Activated CD8-positive, alpha-beta T cell treated with anti-CD3 and anti-CD28 coated beads for 36 hours (primary cell): Measurements from ENCODE around the gene NEURL4. TPM values are rescaled to one million over a fixed set of nuclear protein-coding genes. Genes with fewer than 3 reads are reported as not detected.

Experiments
- ATAC-seq: fragments of 200-7000 bp; cut with Tn5 transposase; one replicate; pipeline ENCODE4 v1.10.0; 2021; ENCODE audit warnings: mild to moderate bottlenecking, moderate library complexity
- CTCF ChIA-PET: fragments of 350-600 bp; sonication (Branson Sonifier 250); formaldehyde crosslinking; loops from one replicate; lab custom pipeline; 2021; ENCODE audit warnings: antibody characterized with exemption; lab: Charles Lee
- POLR2A ChIA-PET: fragments of 350-600 bp; sonication (Branson Sonifier 250); formaldehyde crosslinking; loops from one replicate; lab custom pipeline; 2021; ENCODE audit warnings: antibody characterized with exemption; lab: Charles Lee
- DNase-seq: peaks from one replicate; pipeline ENCODE4 v3.0.0-alpha.2; 2020
- H3K27ac Mint-ChIP-seq: one replicate; pipeline ENCODE4 v1.8.0; 2021; ENCODE audit warnings: mild to moderate bottlenecking, mixed read lengths
- H3K27me3 Mint-ChIP-seq: one replicate; pipeline ENCODE4 v1.8.0; 2021; ENCODE audit warnings: mixed read lengths
- H3K36me3 Mint-ChIP-seq: one replicate; pipeline ENCODE4 v1.8.0; 2021; ENCODE audit warnings: low read depth, mixed read lengths
- H3K4me1 Mint-ChIP-seq: one replicate; pipeline ENCODE4 v1.8.0; 2021; ENCODE audit warnings: low read depth, mixed read lengths
- H3K4me3 Mint-ChIP-seq: one replicate; pipeline ENCODE4 v1.8.0; 2021; ENCODE audit warnings: mild to moderate bottlenecking, moderate library complexity, mixed read lengths
- H3K9me3 Mint-ChIP-seq: one replicate; pipeline ENCODE4 v1.8.0; 2021; ENCODE audit warnings: mixed read lengths
- CTCF ChIP-seq: fragments of 200-600 bp; IDR thresholded peaks from one replicate; pipeline ENCODE4 v1.8.0; 2022; ENCODE audit warnings: antibody characterized with exemption, mild to moderate bottlenecking
- intact Hi-C: fragments of 100-400 bp; cut with micrococcal nuclease; formaldehyde crosslinking; loops from one replicate; pipeline ENCODE4 v1.10.0; 2022
- total RNA-seq, 2 experiments: library from RNA; stranded (reverse); gene quantifications; one replicate each; pipeline ENCODE4 v1.2.3, GENCODE V29; 2021

NEURL4 gene
- total RNA-seq, 2 experiments from 2014 or later, result 36.2 to 40.4 TPM

GRCh38 chr17:7293159-7293558 is 36.0 kb downstream of the NEURL4 start:
- Mint-ChIP-seq H3K9me3 (no peaks in the 10 kb centered on the region), H3K4me3 (no peak overlapping the region), H3K36me3 (no peaks in the 10 kb centered on the region), H3K27me3 (peaks cover 25% of the 10 kb centered on the region), H3K4me1 (peaks cover 14% of the 10 kb centered on the region), H3K27ac (no peak overlapping the region)
- TF ChIP-seq CTCF, result no peak
- ATAC-seq (no peak), DNase-seq (no peak)
- intact Hi-C loops, result no loop called here
- CTCF ChIA-PET, result interaction anchor here (1.0 to 2.7 kb wide), 3 partner anchors 11 to 247 kb away, joined by 3 to 14 read pairs (median 5); partner anchors contain the start of gene SLC2A4
- POLR2A ChIA-PET, result interaction anchor here (0.6 to 1.9 kb wide), 5 partner anchors 9 to 59 kb away, joined by 3 to 7 read pairs (median 3); partner anchors contain the start of genes DVL2 and SLC2A4

GRCh38 chr17:7292729-7293128 is 36.4 kb downstream of the NEURL4 start:
- POLR2A ChIA-PET, result interaction anchor here (0.8 to 1.9 kb wide), 5 partner anchors 9 to 59 kb away, joined by 3 to 7 read pairs (median 3); partner anchors contain the start of genes DVL2 and SLC2A4
- no peak for DNase-seq
- H3K27ac Mint-ChIP-seq, result no peak overlapping the region
- CTCF ChIA-PET, result interaction anchor here (1.2 to 2.7 kb wide), 2 partner anchors 11 to 247 kb away, joined by 5 to 14 read pairs; partner anchors contain the start of gene SLC2A4
- no peak overlapping the region for H3K4me3 Mint-ChIP-seq
- H3K27me3 Mint-ChIP-seq, result peaks cover 26% of the 10 kb centered on the region
- peaks cover 14% of the 10 kb centered on the region for H3K4me1 Mint-ChIP-seq
- H3K9me3 Mint-ChIP-seq, result no peaks in the 10 kb centered on the region
- H3K36me3 Mint-ChIP-seq, result no peaks in the 10 kb centered on the region
- intact Hi-C loops, result no loop called here
- no peak for TF ChIP-seq CTCF
- no peak for ATAC-seq

GRCh38 chr17:7292194-7292593 is 36.9 kb downstream of the NEURL4 start:
- peaks cover 14% of the 10 kb centered on the region for H3K4me1 Mint-ChIP-seq
- H3K36me3 Mint-ChIP-seq, result no peaks in the 10 kb centered on the region
- intact Hi-C loops, result no loop called here
- ATAC-seq (no peak), DNase-seq (no peak)
- TF ChIP-seq CTCF, result no peak
- H3K4me3 Mint-ChIP-seq, result no peak overlapping the region
- CTCF ChIA-PET, result interaction anchor here (1.2 to 2.7 kb wide), 3 partner anchors 10 to 381 kb away, joined by 4 to 14 read pairs (median 5); partner anchors contain the start of gene SLC2A4
- no peaks in the 10 kb centered on the region for H3K9me3 Mint-ChIP-seq
- peaks cover 26% of the 10 kb centered on the region for H3K27me3 Mint-ChIP-seq
- H3K27ac Mint-ChIP-seq, result no peak overlapping the region
- POLR2A ChIA-PET, result interaction anchor here (0.9 to 1.4 kb wide), 3 partner anchors 10 to 58 kb away, joined by 3 to 4 read pairs (median 3); partner anchors contain the start of gene DVL2

GRCh38 chr17:7290685-7291084 is 38.5 kb downstream of the NEURL4 start:
- intact Hi-C loops, result no loop called here
- peaks cover 19% of the 10 kb centered on the region for H3K27me3 Mint-ChIP-seq
- DNase-seq (no peak), ATAC-seq (no peak)
- H3K4me3 Mint-ChIP-seq, result no peak overlapping the region
- H3K4me1 Mint-ChIP-seq, result peaks cover 8% of the 10 kb centered on the region
- no peak for TF ChIP-seq CTCF
- no peaks in the 10 kb centered on the region for H3K36me3 Mint-ChIP-seq
- POLR2A ChIA-PET, result interaction anchor here (1.9 kb wide), 1 partner anchor 9 kb away, joined by 5 read pairs; the partner anchor contains the start of gene SLC2A4
- H3K27ac Mint-ChIP-seq, result no peak overlapping the region
- CTCF ChIA-PET, result interaction anchor here (1.6 kb wide), 1 partner anchor 10 kb away, joined by 8 read pairs; no protein-coding TSS in a partner anchor
- H3K9me3 Mint-ChIP-seq, result no peaks in the 10 kb centered on the region

- CTCF ChIA-PET, result interaction anchor here (1.6 kb wide), 1 partner anchor 10 kb away, joined by 8 read pairs; no protein-coding TSS in a partner anchor
- DNase-seq (no peak), ATAC-seq (no peak)
- Mint-ChIP-seq H3K27ac (no peak overlapping the region), H3K9me3 (no peaks in the 10 kb centered on the region), H3K4me3 (no peak overlapping the region), H3K36me3 (no peaks in the 10 kb centered on the region), H3K4me1 (peaks cover 5% of the 10 kb centered on the region), H3K27me3 (peaks cover 16% of the 10 kb centered on the region)
- intact Hi-C loops, result no loop called here
- no peak for TF ChIP-seq CTCF
- POLR2A ChIA-PET, result interaction anchor here (1.9 kb wide), 1 partner anchor 9 kb away, joined by 5 read pairs; the partner anchor contains the start of gene SLC2A4
These were observed 39.0 kb downstream of the NEURL4 start for GRCh38 chr17:7290166-7290565.
